Fibroblast of villous mesenchyme (primary cell): ENCODE measurements around the gene PSG6. TPM values are rescaled to one million over a fixed set of nuclear protein-coding genes. Genes with fewer than 3 reads are reported as not detected.
"Not testable (repeated sequence)": the region's sequence is repeated elsewhere in the genome, so short reads cannot be mapped to it uniquely, and the experiment has no call there.

Experiments
- DNase-seq: peaks from one replicate; pipeline ENCODE4 v3.0.0-alpha.2; 2010; ENCODE audit warnings: low read depth
- H3K4me3 ChIP-seq: 2 replicates; pipeline ENCODE4 v1.5.1; 2011; ENCODE audit warnings: low read depth, mild to moderate bottlenecking, low read length
- total RNA-seq: library from RNA; depleted of rRNA; stranded (reverse); fragments of >200 nt; gene quantifications from 2 replicates; pipeline ENCODE4 v1.2.3, GENCODE V29; 2012
- TF ChIP-seq, protein P1 (sequence below): IDR thresholded peaks from 2 replicates; pipeline ENCODE4 v1.5.1; 2012; ENCODE audit warnings: low read depth, mild to moderate bottlenecking, low read length; ENCODE audit not compliant: insufficient read depth

PSG6 gene
- total RNA-seq, 1 donor = 4.3 TPM

DNA sequence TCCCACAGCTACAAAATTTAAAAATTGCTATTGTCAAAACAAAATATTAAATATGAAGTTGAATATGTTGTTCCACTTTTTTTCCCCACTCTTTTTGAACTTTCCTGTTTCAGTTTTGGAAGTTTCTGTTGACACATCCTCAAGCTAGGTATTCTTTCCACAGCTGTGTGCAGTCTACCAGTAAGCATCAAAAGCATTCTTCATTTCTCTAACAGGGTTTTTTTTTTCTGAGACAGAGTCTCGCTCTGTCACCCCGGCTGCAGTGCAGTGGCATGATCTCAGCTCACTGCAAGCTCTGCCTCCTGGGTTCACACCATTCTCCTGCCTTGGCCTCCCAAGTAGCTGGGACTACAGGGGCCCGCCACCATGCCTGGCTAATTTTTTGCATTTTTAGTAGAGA lies 43.6 kb downstream of the PSG6 start:
- H3K4me3 ChIP-seq, DNase-seq: not testable (repeated sequence)

DNA sequence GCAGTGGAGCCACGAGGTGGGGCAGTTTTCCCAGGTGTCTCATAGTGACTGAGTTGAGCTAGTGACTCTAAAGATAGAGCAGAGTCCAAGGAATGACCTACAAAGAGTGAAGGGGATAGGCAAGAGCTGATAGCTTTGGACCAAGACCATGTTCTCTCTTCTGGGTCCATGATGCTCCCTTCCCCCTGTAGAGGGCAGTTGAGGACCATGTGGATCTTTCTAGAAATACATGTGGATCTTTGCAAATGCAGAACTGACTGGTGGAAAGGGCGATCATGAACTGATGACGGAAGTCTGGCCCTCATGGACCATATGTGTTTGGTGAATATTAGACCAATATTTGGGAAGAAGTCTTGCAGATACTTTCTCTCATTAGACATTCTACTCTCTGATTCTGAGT lies 45.1 kb downstream of the PSG6 start:
- no peak for DNase-seq
- H3K4me3 ChIP-seq = no peak overlapping the region
- TF ChIP-seq, protein P1, sequence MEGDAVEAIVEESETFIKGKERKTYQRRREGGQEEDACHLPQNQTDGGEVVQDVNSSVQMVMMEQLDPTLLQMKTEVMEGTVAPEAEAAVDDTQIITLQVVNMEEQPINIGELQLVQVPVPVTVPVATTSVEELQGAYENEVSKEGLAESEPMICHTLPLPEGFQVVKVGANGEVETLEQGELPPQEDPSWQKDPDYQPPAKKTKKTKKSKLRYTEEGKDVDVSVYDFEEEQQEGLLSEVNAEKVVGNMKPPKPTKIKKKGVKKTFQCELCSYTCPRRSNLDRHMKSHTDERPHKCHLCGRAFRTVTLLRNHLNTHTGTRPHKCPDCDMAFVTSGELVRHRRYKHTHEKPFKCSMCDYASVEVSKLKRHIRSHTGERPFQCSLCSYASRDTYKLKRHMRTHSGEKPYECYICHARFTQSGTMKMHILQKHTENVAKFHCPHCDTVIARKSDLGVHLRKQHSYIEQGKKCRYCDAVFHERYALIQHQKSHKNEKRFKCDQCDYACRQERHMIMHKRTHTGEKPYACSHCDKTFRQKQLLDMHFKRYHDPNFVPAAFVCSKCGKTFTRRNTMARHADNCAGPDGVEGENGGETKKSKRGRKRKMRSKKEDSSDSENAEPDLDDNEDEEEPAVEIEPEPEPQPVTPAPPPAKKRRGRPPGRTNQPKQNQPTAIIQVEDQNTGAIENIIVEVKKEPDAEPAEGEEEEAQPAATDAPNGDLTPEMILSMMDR = peak; percentile 25

DNA sequence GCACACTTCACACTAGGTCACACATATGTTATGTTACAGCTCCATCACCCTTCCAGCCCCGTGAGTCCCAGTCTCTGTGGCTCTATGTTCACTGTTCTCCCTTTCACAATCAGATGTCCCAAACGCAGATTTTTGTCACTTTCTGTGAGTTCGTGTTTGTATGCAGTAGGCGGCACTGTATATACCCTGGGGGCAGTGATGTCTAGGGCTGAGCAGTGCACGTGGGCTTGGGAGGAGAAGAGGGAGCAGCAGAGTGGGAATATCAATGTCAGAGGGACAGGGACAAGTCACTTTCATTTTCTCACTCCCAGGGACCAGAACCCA lies 60.2 kb downstream of the PSG6 start:
- H3K4me3 ChIP-seq = no peak overlapping the region
- TF ChIP-seq, protein P1 = no peak
- no peak for DNase-seq

DNA sequence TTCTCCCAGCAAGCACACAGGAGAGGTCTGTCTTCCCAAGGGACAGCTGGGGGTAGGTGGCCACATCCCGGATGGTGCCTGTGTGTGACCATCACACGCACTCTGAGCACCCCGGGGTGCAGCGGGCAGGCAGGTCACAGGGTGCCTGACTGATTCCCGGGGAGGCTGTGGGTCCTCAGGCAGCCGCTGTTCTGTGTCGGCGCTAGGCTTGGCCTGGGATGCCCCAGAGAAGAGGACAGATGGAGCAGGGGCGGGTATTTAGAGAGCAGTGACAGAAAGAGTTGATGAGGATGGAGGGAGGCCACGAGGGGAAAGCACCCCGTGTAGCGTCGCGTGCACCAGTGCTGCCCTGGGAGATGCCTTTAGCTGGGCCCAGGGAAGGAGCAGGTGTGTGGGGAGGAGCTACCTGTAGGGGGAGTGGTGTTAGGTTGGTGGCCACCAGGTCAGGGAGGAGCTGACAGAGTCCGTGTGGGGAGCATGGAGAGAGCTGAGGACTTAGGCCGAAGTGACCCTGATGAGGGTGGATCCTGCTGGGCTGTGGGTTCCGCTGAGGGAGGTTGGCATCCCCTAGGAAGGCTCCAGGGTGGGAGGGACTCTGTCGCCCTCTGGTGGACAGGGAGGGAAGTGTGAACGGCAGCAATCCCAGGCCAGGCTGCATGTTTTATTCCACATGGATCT lies 60.7 kb downstream of the PSG6 start:
- not testable (repeated sequence) for DNase-seq, H3K4me3 ChIP-seq
- TF ChIP-seq, protein P1 = peak; percentile 51

DNA sequence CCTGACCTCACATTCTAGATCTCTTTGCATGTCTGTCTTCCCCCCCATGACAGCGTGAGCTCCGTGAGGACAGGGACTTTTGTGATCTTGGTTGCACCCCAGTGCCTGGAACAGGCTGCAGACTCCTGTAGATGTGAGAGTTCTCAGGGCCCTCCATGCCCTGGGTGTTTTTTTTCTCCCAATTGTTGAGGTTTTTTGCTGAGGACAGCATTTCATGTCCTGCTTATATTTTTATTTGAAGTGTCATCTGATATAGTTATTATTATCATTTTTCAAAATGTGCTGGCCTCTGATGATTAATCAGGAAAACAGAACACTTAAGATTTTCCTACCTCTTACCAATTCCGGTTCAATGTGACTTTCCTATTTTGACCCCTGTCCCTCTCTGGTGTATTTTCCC lies 62.9 kb downstream of the PSG6 start:
- not testable (repeated sequence) for DNase-seq

DNA sequence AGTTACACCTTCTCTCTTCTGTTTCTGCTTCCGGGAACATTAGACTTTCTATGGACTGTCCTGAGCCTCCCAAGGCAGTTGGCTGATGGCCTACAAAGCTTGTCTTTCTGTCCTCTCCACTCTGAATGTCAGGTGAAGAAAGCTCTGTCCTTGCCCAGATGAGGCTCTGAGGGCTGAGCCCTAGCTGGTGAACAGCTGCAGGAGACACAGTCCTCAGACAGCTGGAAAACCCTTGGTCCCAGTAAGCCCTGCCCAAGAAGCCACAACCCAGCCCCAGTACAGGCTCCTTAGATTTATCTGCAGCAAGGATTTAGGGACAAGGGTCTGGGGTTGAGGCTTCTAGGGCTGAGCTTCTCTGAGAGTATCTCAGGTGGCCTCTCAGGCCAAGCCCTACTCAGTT lies 64.5 kb downstream of the PSG6 start:
- H3K4me3 ChIP-seq, DNase-seq: not testable (repeated sequence)

More for the DNA sequence above, 62.9 kb downstream of the PSG6 start:
- not testable (repeated sequence) for H3K4me3 ChIP-seq

DNA sequence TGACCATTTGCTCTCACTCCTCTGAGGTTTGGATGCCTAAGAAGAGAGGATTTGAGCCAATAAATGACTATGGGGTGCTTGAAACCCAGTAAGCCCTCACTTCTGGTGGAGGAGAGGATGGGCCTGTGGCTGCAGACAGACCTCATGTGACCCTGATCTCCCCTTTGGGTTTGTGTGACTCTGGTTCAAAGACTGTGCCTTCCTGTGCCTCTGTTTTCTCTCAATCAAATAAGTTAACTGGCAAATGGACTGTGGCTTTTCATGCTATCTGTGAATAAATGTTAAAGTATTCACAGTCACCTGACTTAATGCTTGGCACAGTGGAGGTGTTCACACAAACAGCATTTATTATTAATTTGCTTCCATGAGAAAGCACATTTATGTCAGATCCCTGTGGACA lies 64.9 kb downstream of the PSG6 start:
- not testable (repeated sequence) for DNase-seq, H3K4me3 ChIP-seq

Other genes starting within 250 kb of the PSG6 start
- gene PSG3, start 177.4 kb downstream of the PSG6 start, total RNA-seq = under 0.01 TPM in 2 replicates
- 0.43 TPM in 1 of 2 replicates, not detected in the other for gene PSG8, start 152.2 kb downstream of the PSG6 start, total RNA-seq
- gene PSG1, start 38.2 kb downstream of the PSG6 start, total RNA-seq = 3.9 and 11.2 TPM in 2 replicates
- gene PSG7, start 19.3 kb upstream of the PSG6 start, total RNA-seq = not detected in 2 replicates
- 0.43 TPM in 1 of 2 replicates, not detected in the other for gene PSG11, start 108.6 kb upstream of the PSG6 start, total RNA-seq
- 0.32 and 5.2 TPM in 2 replicates for gene PSG2, start 164.8 kb upstream of the PSG6 start, total RNA-seq